Body of pancreas (tissue), 4 donors: ENCODE results near the gene NDUFB8. TPM values are rescaled to one million over a fixed set of nuclear protein-coding genes. Genes with fewer than 3 reads are reported as not detected.

Source experiments
- ATAC-seq: fragments of 150-250 bp; one replicate; pipeline ENCODE4 v1.9.1; 2016
- DNase-seq, 4 donors: peaks; one replicate each; pipeline ENCODE4 v3.0.0-alpha.2; 2019
- H3K27ac ChIP-seq, 4 donors: fragments of 200-600 bp; sonication (generic); 1 replicate in 3 of 4; 2 replicates in 1 of 4; pipeline versions ENCODE4 v1.5.1 to v1.6.1; 2016 to 2019; ENCODE audit warnings: mild to moderate bottlenecking in 1 of 4, mixed read lengths in 1 of 4, moderate library complexity in 1 of 4
- H3K27me3 ChIP-seq, 2 donors: fragments of 200-600 bp; sonication (generic); one replicate each; pipeline ENCODE4 v1.6.0; 2016; ENCODE audit warnings: mild to moderate bottlenecking in 1 of 2
- H3K36me3 ChIP-seq, 2 donors: fragments of 200-600 bp; sonication (generic); replicated peaks in 1 of 2; 2 replicates each; pipeline ENCODE4 v1.5.1; 2016; ENCODE audit warnings: low read depth in 2 of 2; ENCODE audit not compliant: insufficient read depth in 1 of 2
- H3K4me1 ChIP-seq: fragments of 200-600 bp; sonication (generic); one replicate; pipeline ENCODE4 v1.6.0; 2016
- H3K4me3 ChIP-seq, 2 donors: fragments of 200-600 bp; sonication (generic); 1 replicate in 1 of 2; 2 replicates in 1 of 2; pipeline ENCODE4 v1.5.1; 2016 to 2019
- H3K9me3 ChIP-seq, 3 donors: fragments of 200-600 bp; sonication (generic); 1 replicate in 2 of 3; 2 replicates in 1 of 3; pipeline ENCODE4 v1.5.1; 2016
- POLR2A ChIP-seq, 3 donors: fragments of 450-650 bp; IDR thresholded peaks; one replicate each; pipeline ENCODE4 v1.6.1; 2016; ENCODE audit warnings: antibody characterized with exemption in 3 of 3, mild to moderate bottlenecking in 2 of 3
- WGBS, 2 donors: methylation state at CpG; one replicate each; pipeline ENCODE4 v1.1.5; 2017; 5-methylcytosine and 5-hydroxymethylcytosine counted together
- intact Hi-C: fragments of 100-400 bp; cut with DNase I; formaldehyde crosslinking; loops from one replicate; pipeline ENCODE4 v1.15.1; 2023
- total RNA-seq, 2 donors: library from RNA; depleted of rRNA; stranded (reverse); fragments of >200 nt; gene quantifications; one replicate each; pipeline ENCODE4 v1.1.0, GENCODE V29; 2016
- TF ChIP-seq, protein P1 (sequence below), 7 experiments: fragments of 450-650 bp in 4 of 7; fragments of 200-600 bp in 3 of 7; sonication (generic) in 3 of 7; IDR thresholded peaks; one replicate each; pipeline ENCODE4 v1.5.1; 2016 to 2019; ENCODE audit warnings: antibody characterized with exemption in 7 of 7

NDUFB8 gene
- total RNA-seq, 2 donors from 2014 or later = 77.8 to 84.1 TPM

DNA sequence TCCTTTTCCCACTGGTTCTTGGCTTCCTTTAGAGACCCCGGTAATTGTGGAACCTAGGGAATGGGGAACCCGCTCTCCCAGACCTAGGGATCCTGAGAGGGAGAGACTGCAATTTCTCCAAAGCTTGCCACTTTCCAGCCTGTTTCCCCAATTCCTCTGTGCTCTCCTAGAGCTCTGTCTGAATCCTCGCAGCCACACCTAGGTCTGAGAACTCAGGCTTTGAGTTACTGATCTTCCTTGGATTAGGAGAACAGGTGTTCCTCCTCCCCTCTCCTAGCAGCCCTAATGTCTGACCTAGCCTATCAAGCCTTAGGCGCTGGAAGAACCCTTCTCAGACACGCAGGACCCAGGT lies 46.9 kb downstream of the NDUFB8 start:
- WGBS, 2 donors = 15 to 16% methylated on average over 5 of the region's 5 CpGs

DNA sequence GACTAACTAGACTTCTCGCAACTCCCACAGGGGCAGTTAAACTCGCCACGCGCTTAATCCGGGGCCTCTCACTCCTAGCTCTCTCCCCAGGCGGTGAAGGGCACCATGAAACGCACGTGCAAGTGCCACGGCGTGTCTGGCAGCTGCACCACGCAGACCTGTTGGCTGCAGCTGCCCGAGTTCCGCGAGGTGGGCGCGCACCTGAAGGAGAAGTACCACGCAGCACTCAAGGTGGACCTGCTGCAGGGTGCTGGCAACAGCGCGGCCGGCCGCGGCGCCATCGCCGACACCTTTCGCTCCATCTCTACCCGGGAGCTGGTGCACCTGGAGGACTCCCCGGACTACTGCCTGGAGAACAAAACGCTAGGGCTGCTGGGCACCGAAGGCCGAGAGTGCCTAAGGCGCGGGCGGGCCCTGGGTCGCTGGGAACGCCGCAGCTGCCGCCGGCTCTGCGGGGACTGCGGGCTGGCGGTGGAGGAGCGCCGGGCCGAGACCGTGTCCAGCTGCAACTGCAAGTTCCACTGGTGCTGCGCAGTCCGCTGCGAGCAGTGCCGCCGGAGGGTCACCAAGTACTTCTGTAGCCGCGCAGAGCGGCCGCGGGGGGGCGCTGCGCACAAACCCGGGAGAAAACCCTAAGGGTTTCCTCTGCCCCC lies 47.4 kb downstream of the NDUFB8 start:
- DNase-seq = peak; percentile 83 to 85 (median 84)
- peak; percentile 71 to 75 (median 72) for TF ChIP-seq POLR2A (IDR thresholded peaks at IDR 0.05)
- TF ChIP-seq, protein P1, sequence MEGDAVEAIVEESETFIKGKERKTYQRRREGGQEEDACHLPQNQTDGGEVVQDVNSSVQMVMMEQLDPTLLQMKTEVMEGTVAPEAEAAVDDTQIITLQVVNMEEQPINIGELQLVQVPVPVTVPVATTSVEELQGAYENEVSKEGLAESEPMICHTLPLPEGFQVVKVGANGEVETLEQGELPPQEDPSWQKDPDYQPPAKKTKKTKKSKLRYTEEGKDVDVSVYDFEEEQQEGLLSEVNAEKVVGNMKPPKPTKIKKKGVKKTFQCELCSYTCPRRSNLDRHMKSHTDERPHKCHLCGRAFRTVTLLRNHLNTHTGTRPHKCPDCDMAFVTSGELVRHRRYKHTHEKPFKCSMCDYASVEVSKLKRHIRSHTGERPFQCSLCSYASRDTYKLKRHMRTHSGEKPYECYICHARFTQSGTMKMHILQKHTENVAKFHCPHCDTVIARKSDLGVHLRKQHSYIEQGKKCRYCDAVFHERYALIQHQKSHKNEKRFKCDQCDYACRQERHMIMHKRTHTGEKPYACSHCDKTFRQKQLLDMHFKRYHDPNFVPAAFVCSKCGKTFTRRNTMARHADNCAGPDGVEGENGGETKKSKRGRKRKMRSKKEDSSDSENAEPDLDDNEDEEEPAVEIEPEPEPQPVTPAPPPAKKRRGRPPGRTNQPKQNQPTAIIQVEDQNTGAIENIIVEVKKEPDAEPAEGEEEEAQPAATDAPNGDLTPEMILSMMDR (IDR thresholded peaks at IDR 0.05) = peak; percentile 71 to 85 (median 76)
- Histone ChIP-seq H3K4me1 (peaks cover 17% of the 10 kb centered on the region), H3K27ac (peak overlapping the region; percentile 65 to 76 (median 73)), H3K4me3 (peak overlapping the region in 1 of 2 donors; percentile 19), H3K9me3 (no peaks in the 10 kb centered on the region), H3K36me3 (no peaks in the 10 kb centered on the region), H3K27me3 (no peaks in the 10 kb centered on the region)
- intact Hi-C loops = no loop called here
- ATAC-seq = peak; percentile 87
- WGBS, 2 donors = 0% methylated on average over 8 to 55 of the region's 59 CpGs

More for the DNA sequence above, 46.9 kb downstream of the NDUFB8 start:
- DNase-seq = no peak
- no peak for TF ChIP-seq POLR2A (IDR thresholded peaks at IDR 0.05)
- TF ChIP-seq, protein P1 (IDR thresholded peaks at IDR 0.05) = peak in 1 of 7 experiments; percentile 20
- ATAC-seq = no peak
- Histone ChIP-seq H3K9me3 (no peaks in the 10 kb centered on the region), H3K36me3 (no peaks in the 10 kb centered on the region), H3K27me3 (no peaks in the 10 kb centered on the region), H3K27ac (peak overlapping the region; percentile 65 to 76 (median 73)), H3K4me3 (no peak overlapping the region), H3K4me1 (peaks cover 17% of the 10 kb centered on the region)
- intact Hi-C loops = no loop called here

DNA sequence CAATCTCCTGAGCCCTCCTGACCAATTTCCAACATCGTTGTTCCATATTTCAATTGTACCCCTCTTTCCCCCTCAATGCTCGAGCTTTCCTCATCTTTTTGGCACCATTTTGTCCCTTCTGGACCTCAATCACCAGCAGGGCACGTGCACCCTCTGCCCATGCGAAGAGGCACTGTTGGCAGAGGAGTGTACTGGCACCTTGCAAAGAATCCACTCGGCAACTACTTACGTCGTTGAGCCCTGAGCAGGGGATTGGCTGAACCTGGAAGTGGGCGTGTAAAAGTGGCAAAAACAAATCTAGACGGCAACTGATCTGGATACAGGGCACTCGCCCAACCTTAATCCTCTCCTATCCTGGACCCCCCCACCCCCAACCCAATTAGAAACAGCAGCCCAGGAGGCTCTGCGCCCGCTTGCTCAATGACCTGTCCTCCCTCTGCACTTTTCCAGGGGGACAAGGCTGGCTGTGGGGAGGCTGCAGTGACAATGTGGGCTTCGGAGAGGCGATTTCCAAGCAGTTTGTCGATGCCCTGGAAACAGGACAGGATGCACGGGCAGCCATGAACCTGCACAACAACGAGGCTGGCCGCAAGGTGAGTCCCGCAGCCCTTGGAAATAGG lies 48.1 kb downstream of the NDUFB8 start:
- WGBS, 2 donors = 1 to 2% methylated on average over 19 of the region's 19 CpGs
- Histone ChIP-seq H3K27ac (peak overlapping the region; percentile 65 to 76 (median 73)), H3K9me3 (no peaks in the 10 kb centered on the region), H3K27me3 (no peaks in the 10 kb centered on the region), H3K4me1 (peaks cover 17% of the 10 kb centered on the region), H3K4me3 (no peak overlapping the region), H3K36me3 (no peaks in the 10 kb centered on the region)
- TF ChIP-seq, protein P1 (IDR thresholded peaks at IDR 0.05) = peak in 1 of 7 experiments; percentile 31
- no peak for TF ChIP-seq POLR2A (IDR thresholded peaks at IDR 0.05)
- ATAC-seq (peak; percentile 92), DNase-seq (peak; percentile 88 to 93 (median 91))
- intact Hi-C loops = no loop called here

DNA sequence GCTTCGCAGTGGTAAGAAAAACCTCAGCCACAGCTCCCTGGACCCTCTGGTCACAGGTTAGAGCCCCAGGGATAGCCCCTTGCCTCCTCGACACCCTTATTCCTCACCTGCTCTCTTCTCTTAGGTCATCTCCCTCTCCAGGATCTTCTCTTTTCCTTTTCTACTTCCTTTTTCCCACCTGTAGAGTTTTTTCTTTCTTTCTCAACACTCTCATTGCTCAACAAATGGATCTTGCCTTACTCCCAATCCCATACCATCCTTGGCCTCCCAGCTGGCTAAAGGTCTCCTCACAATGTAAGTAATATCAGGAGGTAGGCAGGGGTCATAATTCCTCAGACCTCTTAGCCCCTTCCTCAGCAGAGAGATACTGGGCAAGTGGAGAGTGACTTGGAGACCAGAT lies 49.7 kb downstream of the NDUFB8 start:
- Histone ChIP-seq H3K27ac (no peak overlapping the region), H3K36me3 (no peaks in the 10 kb centered on the region), H3K9me3 (no peaks in the 10 kb centered on the region), H3K4me3 (no peak overlapping the region), H3K27me3 (no peaks in the 10 kb centered on the region), H3K4me1 (peaks cover 17% of the 10 kb centered on the region)
- TF ChIP-seq, protein P1 (IDR thresholded peaks at IDR 0.05) = no peak
- TF ChIP-seq POLR2A (IDR thresholded peaks at IDR 0.05) = no peak
- intact Hi-C loops = no loop called here
- no peak for DNase-seq
- WGBS, 2 donors = 63 to 80% methylated on average over 2 of the region's 2 CpGs
- ATAC-seq = no peak
